ENCODE results near the gene FMN1. TPM values are rescaled to one million over a fixed set of nuclear protein-coding genes. Genes with fewer than 3 reads are reported as not detected.

The FMN1 gene
- total RNA-seq, 1 donor from 2014 or later, result 4.3 TPM

DNA sequence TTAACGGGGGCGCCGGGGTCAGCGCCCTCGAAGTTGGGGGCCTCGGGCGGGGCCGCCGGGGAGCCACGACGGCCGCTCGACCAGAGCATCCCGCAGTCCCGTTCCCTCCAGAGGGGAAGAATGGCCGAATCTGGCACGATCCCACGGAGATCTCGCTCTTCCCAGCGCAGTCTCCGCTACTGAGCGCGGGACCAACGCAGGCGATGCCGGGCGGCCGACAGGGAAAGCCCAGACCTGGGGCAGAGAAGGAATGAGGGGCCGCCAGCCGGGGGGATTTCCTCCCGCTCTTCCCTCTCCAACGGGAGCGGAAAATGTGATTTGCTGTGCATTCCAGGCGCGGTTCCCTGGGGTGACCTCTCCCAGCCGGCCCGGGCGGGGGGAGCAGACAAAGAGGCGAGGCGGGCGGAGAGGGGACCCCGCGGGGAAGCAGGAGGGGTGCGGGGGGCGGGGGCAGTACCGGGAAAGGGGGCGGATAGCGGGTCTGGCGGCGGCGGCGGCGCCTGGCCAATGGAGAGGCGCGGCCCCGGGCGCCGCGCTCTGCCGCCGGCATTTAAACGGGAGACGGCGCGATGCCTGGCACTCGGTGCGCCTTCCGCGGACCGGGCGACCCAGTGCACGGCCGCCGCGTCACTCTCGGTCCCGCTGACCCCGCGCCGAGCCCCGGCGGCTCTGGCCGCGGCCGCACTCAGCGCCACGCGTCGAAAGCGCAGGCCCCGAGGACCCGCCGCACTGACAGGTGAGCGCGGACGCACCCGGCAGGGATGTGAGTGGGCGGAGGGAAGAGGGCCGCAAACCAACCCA is 476.9 kb downstream of the FMN1 start, which contains the start of gene GREM1:
Gene GREM1 (plus strand): TSS at position 579 of the 801 bp plus-strand sequence. CDS start 12,687 bp downstream, outside the sequence.
- TF ChIP-seq, protein P1, sequence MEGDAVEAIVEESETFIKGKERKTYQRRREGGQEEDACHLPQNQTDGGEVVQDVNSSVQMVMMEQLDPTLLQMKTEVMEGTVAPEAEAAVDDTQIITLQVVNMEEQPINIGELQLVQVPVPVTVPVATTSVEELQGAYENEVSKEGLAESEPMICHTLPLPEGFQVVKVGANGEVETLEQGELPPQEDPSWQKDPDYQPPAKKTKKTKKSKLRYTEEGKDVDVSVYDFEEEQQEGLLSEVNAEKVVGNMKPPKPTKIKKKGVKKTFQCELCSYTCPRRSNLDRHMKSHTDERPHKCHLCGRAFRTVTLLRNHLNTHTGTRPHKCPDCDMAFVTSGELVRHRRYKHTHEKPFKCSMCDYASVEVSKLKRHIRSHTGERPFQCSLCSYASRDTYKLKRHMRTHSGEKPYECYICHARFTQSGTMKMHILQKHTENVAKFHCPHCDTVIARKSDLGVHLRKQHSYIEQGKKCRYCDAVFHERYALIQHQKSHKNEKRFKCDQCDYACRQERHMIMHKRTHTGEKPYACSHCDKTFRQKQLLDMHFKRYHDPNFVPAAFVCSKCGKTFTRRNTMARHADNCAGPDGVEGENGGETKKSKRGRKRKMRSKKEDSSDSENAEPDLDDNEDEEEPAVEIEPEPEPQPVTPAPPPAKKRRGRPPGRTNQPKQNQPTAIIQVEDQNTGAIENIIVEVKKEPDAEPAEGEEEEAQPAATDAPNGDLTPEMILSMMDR (conservative IDR thresholded peaks at IDR 0.05; ENCODE audit: low read depth, low read length), result no peak
- no peak for DNase-seq (ENCODE audit: low read depth)
- H3K4me3 ChIP-seq (ENCODE audit: low read depth, low read length), result peak within 1 kb of the TSS; percentile 53

DNA sequence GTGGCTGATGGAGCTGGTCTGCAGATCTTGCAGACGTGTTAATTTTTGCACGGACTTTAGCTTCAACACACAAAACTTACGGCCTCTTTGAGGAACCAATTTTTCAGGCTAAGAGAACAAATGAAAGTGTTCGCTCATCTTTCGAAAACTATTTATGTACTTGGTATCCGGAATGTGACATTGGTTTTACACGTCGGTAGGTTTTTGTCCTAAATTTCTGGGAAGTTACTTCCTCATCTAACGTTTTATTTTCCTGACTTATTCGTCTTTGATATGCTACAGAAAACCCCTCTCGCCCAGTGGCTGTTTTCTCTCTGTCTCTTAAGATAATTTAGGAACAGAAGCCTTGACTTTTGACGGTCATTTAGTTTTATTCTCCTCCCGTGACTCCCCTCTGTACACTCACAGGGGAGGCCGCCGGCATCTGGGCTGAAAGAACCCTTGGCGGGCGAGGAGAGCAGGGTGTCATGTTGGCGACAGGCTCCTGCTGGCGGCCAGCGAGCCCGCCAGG is 477.5 kb downstream of the FMN1 start:
- TF ChIP-seq, protein P1 (conservative IDR thresholded peaks at IDR 0.05; ENCODE audit: low read depth, low read length), result no peak
- H3K4me3 ChIP-seq (ENCODE audit: low read depth, low read length), result peak overlapping the region; percentile 53
- no peak for DNase-seq (ENCODE audit: low read depth)

DNA sequence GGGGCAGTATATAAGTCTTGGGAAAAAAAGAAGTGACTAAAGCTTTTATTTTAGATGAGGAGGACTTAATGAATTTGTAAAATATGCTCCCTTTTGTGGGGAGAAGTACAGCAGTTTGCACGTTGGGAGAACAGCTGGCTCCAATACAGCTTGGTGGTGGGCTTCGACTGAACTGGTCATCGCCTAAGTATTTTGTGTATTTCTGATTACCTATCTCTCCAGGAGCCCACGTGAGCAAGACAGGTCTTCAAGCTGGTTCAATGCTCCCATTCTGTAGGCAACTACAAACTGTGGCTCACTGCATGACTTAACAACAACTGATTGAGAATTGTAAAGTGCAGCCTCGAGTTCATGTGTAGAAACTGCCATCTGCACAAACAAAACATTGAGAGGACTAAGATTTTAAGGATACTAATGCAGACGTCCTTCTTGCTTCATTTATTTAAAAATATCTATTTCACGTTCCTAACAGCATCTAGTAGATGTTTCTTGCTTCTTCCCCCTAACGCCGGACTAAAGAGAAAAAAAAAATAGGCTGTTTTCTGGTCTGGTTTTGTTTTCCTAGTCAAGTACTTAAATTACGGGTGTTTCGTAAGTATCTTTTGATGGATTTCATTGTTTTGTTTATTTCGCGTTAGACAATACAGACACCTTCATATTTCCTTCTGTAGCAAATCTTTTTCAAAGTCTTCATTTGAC is 478.1 kb downstream of the FMN1 start:
- DNase-seq (ENCODE audit: low read depth), result no peak
- TF ChIP-seq, protein P1 (conservative IDR thresholded peaks at IDR 0.05; ENCODE audit: low read depth, low read length), result no peak
- no peak overlapping the region for H3K4me3 ChIP-seq (ENCODE audit: low read depth, low read length)

Other genes starting within 250 kb of the FMN1 start
- 0.75 TPM in 1 of 2 replicates, not detected in the other for gene RYR3, start 116.3 kb upstream of the FMN1 start, total RNA-seq